ENCODE results near the gene SLAMF9. TPM values are rescaled to one million over a fixed set of nuclear protein-coding genes. Genes with fewer than 3 reads are reported as not detected.

Gene SLAMF9
- total and polyA plus RNA-seq, 2 of the 8 experiments (the other 6 are each of a cell fraction or from before 2014, with no cell fraction given): not detected

DNA sequence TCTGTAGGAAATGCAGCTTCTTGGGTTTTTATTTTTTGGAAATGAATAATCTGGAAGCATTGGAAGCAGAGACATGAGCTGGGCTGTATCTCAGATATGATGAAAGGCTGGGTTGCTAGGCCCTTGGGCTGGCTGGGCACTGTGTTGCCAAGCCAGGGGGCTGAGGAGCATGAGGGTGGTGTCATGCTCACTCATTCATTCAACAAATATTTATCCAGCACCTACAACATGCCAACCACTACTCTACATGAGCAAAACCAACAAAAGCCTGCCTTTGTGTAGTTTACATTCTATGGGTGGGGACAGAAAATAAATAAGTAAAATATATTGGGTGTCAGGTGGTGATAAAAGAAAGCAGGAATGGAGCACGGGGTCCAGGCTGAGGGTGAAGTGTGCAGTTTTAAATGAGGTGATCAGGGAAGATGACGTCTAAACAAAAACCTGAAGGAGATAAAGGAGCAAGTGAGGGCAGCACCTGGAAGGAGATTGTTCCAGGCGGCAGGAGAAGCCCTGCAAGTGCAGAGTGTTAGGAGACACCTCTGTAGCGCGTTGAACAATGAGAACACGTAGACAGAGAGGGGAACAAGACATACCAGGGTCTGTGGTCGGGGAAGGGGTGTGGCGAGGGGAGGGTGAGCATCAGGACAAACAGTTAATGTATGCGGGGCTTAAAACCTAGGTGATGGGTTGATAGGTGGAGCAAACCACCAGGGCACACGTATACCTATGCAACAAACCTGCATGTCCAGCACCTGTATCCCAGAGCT, 39.6 kb downstream of the SLAMF9 start:
- H3K9ac ChIP-seq (replicated peaks in 1 of 4; ENCODE audit: extremely low read depth in 1 of 4, low read depth in 3 of 4, low read length in 3 of 4): no peak overlapping the region
- H3K27me3 ChIP-seq (replicated peaks in 1 of 4; ENCODE audit: control insufficient read depth in 3 of 4, extremely low read depth in 1 of 4, insufficient read depth in 3 of 4, low read length in 3 of 4): no peaks in the 10 kb centered on the region; a peak in 1 of 7 replicates
- no peaks in the 10 kb centered on the region for H3K79me1 ChIP-seq (ENCODE audit: low read depth, low read length)
- no peak overlapping the region for H4K5ac ChIP-seq (ENCODE audit: insufficient read length, low read depth, low read length)
- TF ChIP-seq RFX5 (IDR thresholded peaks at IDR 0.05; ENCODE audit: borderline replicate concordance, low read depth, low read length) (no peak), CHD1 (IDR thresholded peaks at IDR 0.05; ENCODE audit: low read depth, low read length) (no peak), TCF12 (IDR thresholded peaks at IDR 0.05; ENCODE audit: low read depth, low read length) (no peak), RBBP5 (IDR thresholded peaks at IDR 0.05; ENCODE audit: borderline replicate concordance, low read depth, low read length) (no peak), BACH1 (IDR thresholded peaks at IDR 0.05; ENCODE audit: low read length) (no peak), RXRA (IDR thresholded peaks at IDR 0.05; ENCODE audit: insufficient read depth, low read depth, low read length) (no peak)
- TF ChIP-seq, protein P1, sequence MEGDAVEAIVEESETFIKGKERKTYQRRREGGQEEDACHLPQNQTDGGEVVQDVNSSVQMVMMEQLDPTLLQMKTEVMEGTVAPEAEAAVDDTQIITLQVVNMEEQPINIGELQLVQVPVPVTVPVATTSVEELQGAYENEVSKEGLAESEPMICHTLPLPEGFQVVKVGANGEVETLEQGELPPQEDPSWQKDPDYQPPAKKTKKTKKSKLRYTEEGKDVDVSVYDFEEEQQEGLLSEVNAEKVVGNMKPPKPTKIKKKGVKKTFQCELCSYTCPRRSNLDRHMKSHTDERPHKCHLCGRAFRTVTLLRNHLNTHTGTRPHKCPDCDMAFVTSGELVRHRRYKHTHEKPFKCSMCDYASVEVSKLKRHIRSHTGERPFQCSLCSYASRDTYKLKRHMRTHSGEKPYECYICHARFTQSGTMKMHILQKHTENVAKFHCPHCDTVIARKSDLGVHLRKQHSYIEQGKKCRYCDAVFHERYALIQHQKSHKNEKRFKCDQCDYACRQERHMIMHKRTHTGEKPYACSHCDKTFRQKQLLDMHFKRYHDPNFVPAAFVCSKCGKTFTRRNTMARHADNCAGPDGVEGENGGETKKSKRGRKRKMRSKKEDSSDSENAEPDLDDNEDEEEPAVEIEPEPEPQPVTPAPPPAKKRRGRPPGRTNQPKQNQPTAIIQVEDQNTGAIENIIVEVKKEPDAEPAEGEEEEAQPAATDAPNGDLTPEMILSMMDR (IDR thresholded peaks at IDR 0.05; ENCODE audit: control extremely low read depth in 1 of 3, insufficient read depth in 1 of 3, low read depth in 1 of 3, low read length in 3 of 3): no peak
- TF ChIP-seq, protein P2, sequence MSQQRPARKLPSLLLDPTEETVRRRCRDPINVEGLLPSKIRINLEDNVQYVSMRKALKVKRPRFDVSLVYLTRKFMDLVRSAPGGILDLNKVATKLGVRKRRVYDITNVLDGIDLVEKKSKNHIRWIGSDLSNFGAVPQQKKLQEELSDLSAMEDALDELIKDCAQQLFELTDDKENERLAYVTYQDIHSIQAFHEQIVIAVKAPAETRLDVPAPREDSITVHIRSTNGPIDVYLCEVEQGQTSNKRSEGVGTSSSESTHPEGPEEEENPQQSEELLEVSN (IDR thresholded peaks at IDR 0.05): peak; percentile 35; the same call in 1 of the 2 replicates
- peaks cover 0 to 11% (median 0%) of the 10 kb centered on the region in 4 experiments; a peak in 3 of 8 replicates for H3K36me3 ChIP-seq (ENCODE audit: control insufficient read depth in 2 of 4, insufficient read depth in 4 of 4, low read length in 3 of 4)
- no peak overlapping the region for H3K14ac ChIP-seq (ENCODE audit: insufficient read length)
- no peaks in the 10 kb centered on the region for H3K23me2 ChIP-seq (ENCODE audit: low read depth, low read length)
- no peak overlapping the region for H3K23ac ChIP-seq (ENCODE audit: insufficient read length)
- peak overlapping the region; percentile 85 for H2BK120ac ChIP-seq (replicated peaks; ENCODE audit: low read depth, low read length)
- no peak overlapping the region for H4K8ac ChIP-seq (ENCODE audit: extremely low read depth, insufficient read depth, low read length)
- 82% methylated on average over 10 of the region's 10 CpGs; no CpG with 5 or more reads in 1 of the 2 experiments for WGBS, 2 experiments (ENCODE audit: extremely low coverage in 1 of 2, insufficient coverage in 1 of 2, insufficient read length in 1 of 2, insufficient replicate concordance in 2 of 2, low coverage in 1 of 2, low lambda C conversion rate in 2 of 2, missing lambda C conversion rate in 1 of 2)
- peak overlapping the region; percentile 16; the same call in 1 of the 2 replicates for H2BK20ac ChIP-seq (ENCODE audit: low read length)
- peak overlapping the region; percentile 42; the same call in 1 of the 2 replicates for H3K18ac ChIP-seq (ENCODE audit: extremely low read depth, low read length)
- peak overlapping the region; percentile 44 for H3K4ac ChIP-seq (replicated peaks; ENCODE audit: insufficient read length, low read depth, low read length)
- no peak overlapping the region for H3K56ac ChIP-seq (replicated peaks; ENCODE audit: insufficient read length, low read depth, low read length)
- no peaks in the 10 kb centered on the region for H3K9me3 ChIP-seq (ENCODE audit: insufficient read depth in 2 of 2, low read depth in 1 of 2, low read length in 1 of 2)
- no peak overlapping the region for H2AFZ ChIP-seq (ENCODE audit: low read length)
- no peaks in the 10 kb centered on the region for H3K79me2 ChIP-seq (ENCODE audit: control insufficient read depth in 1 of 2, insufficient read depth in 2 of 2, low read length in 2 of 2)
- H3K4me2 ChIP-seq (ENCODE audit: insufficient read depth in 1 of 2, low read depth in 2 of 2, low read length in 2 of 2): 0 out of 4 replicates have a peak overlapping the region, but pooled peaks of 1 of the 2 experiments have one; percentile 27
- no peak for DNase-seq (ENCODE audit: low read depth in 1 of 2, low spot score in 2 of 2)
- no peaks in the 10 kb centered on the region for H4K20me1 ChIP-seq (replicated peaks in 1 of 2; ENCODE audit: control insufficient read depth in 1 of 2, insufficient read depth in 2 of 2, low read length in 2 of 2)
- peak overlapping the region; percentile 47 for H2BK5ac ChIP-seq (ENCODE audit: low read depth, low read length)
- peak overlapping the region; percentile 84 for H4K91ac ChIP-seq (replicated peaks; ENCODE audit: insufficient read length, low read length)
- H2BK15ac ChIP-seq (ENCODE audit: low read length): no peak overlapping the region
- H2BK12ac ChIP-seq (ENCODE audit: low read depth, low read length): peak overlapping the region; percentile 82
- 0 out of 2 replicates have a peak overlapping the region, but pooled peaks have one; percentile 20 for H3K27ac ChIP-seq (ENCODE audit: low read depth, low read length)
- no peak overlapping the region for H3K4me3 ChIP-seq (ENCODE audit: extremely low read depth in 1 of 4, insufficient read depth in 2 of 4, low read depth in 3 of 4, low read length in 4 of 4)
- POLR2A ChIA-PET (ENCODE audit: partially characterized antibody): interaction anchor here (0.7 to 3.0 kb wide), 3 partner anchors 10 to 19 kb away, joined by 3 to 14 read pairs (median 3); partner anchors contain the start of gene TAGLN2
- FAIRE-seq: no peak
- H3K4me1 ChIP-seq (replicated peaks in 1 of 4; ENCODE audit: control insufficient read depth in 3 of 4, insufficient read depth in 4 of 4, low read length in 3 of 4): peaks cover 17 to 39% (median 25%) of the 10 kb centered on the region in 4 experiments
- H2AK5ac ChIP-seq (ENCODE audit: low read depth, low read length): no peak overlapping the region; the same call in 1 of the 2 replicates
- CTCF ChIA-PET (ENCODE audit: partially characterized antibody): interaction anchor here (0.6 to 7.5 kb wide), 5 partner anchors 9 to 1862 kb away, joined by 4 to 43 read pairs (median 6); no protein-coding TSS in a partner anchor

All from H1 (cell line).